ENCODE data around the gene TOM1L2. TPM values are rescaled to one million over a fixed set of nuclear protein-coding genes. Genes with fewer than 3 reads are reported as not detected.

TOM1L2 gene
- total RNA-seq, 1 donor from 2014 or later, result 4.3 TPM

GRCh38 chr17:18019838-18020154 lies 47.6 kb upstream of the TOM1L2 start:
- no peaks in the 10 kb centered on the region for H3K4me1 ChIP-seq
- H4K20me1 ChIP-seq (ENCODE audit: low read depth), result no peaks in the 10 kb centered on the region
- H3K4me3 ChIP-seq, result no peak overlapping the region
- Mint-ChIP-seq H3K27me3 (ENCODE audit: insufficient read depth, low read depth) (peaks cover 2% of the 10 kb centered on the region), H3K27ac (no peak overlapping the region), H3K4me3 (no peak overlapping the region), H3K4me1 (peaks cover 9% of the 10 kb centered on the region), H3K36me3 (peaks cover 4% of the 10 kb centered on the region), H3K9me3 (no peaks in the 10 kb centered on the region)
- H3K79me2 ChIP-seq (ENCODE audit: low read depth), result no peaks in the 10 kb centered on the region
- TF ChIP-seq EZH2phosphoT487 (IDR thresholded peaks at IDR 0.05), result no peak
- TF ChIP-seq, protein P1, sequence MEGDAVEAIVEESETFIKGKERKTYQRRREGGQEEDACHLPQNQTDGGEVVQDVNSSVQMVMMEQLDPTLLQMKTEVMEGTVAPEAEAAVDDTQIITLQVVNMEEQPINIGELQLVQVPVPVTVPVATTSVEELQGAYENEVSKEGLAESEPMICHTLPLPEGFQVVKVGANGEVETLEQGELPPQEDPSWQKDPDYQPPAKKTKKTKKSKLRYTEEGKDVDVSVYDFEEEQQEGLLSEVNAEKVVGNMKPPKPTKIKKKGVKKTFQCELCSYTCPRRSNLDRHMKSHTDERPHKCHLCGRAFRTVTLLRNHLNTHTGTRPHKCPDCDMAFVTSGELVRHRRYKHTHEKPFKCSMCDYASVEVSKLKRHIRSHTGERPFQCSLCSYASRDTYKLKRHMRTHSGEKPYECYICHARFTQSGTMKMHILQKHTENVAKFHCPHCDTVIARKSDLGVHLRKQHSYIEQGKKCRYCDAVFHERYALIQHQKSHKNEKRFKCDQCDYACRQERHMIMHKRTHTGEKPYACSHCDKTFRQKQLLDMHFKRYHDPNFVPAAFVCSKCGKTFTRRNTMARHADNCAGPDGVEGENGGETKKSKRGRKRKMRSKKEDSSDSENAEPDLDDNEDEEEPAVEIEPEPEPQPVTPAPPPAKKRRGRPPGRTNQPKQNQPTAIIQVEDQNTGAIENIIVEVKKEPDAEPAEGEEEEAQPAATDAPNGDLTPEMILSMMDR (IDR thresholded peaks at IDR 0.05), result no peak
- no peak for TF ChIP-seq EZH2 (IDR thresholded peaks at IDR 0.05)
- no peak overlapping the region for H3K27ac ChIP-seq
- no peaks in the 10 kb centered on the region for H3K36me3 ChIP-seq
- H3F3A ChIP-seq (ENCODE audit: low read depth), result no peaks in the 10 kb centered on the region
- no peak overlapping the region for H3K9ac ChIP-seq
- H2AFZ ChIP-seq (replicated peaks), result no peak overlapping the region
- no peaks in the 10 kb centered on the region for H3K9me3 ChIP-seq (ENCODE audit: low read depth)
- no peaks in the 10 kb centered on the region for H3K27me3 ChIP-seq
- DNase-seq (ENCODE audit: low spot score), result no peak
- H3K4me2 ChIP-seq, result no peak overlapping the region

- Histone ChIP-seq H3F3A (ENCODE audit: low read depth) (no peaks in the 10 kb centered on the region), H4K20me1 (ENCODE audit: low read depth) (no peaks in the 10 kb centered on the region), H3K27me3 (no peaks in the 10 kb centered on the region), H3K36me3 (no peaks in the 10 kb centered on the region), H2AFZ (replicated peaks) (no peak overlapping the region), H3K79me2 (ENCODE audit: low read depth) (no peaks in the 10 kb centered on the region), H3K4me3 (no peak overlapping the region), H3K27ac (no peak overlapping the region), H3K4me1 (no peaks in the 10 kb centered on the region), H3K4me2 (no peak overlapping the region), H3K9ac (no peak overlapping the region), H3K9me3 (ENCODE audit: low read depth) (no peaks in the 10 kb centered on the region)
- H3K27me3 Mint-ChIP-seq (ENCODE audit: insufficient read depth, low read depth), result peaks cover 2% of the 10 kb centered on the region
- H3K4me3 Mint-ChIP-seq, result no peak overlapping the region
- TF ChIP-seq, protein P1 (IDR thresholded peaks at IDR 0.05), result no peak
- H3K27ac Mint-ChIP-seq, result no peak overlapping the region
- no peak for DNase-seq (ENCODE audit: low spot score)
- peaks cover 4% of the 10 kb centered on the region for H3K36me3 Mint-ChIP-seq
- H3K4me1 Mint-ChIP-seq, result peaks cover 9% of the 10 kb centered on the region
- H3K9me3 Mint-ChIP-seq, result no peaks in the 10 kb centered on the region
These were observed 46.3 kb upstream of the TOM1L2 start for GRCh38 chr17:18018411-18018921.

DNA sequence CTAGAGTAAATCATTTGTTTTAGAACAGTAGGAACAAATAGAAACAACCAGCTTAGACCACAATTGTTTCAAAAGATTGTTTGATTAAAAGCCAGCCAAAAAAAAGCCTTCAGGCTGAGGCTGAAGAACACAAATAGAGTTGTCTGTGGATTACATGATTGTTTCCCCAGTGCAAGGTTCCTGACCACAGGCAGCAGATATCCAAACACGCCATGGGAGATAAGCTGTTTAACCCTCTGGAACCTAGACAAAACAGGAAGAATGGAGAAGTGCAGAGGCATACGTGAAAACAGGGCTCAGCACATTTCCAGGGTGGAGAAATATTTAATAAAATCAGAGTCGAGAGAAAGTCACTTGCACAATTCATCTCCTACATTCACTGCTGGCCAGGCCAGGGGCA lies 45.8 kb upstream of the TOM1L2 start:
- DNase-seq (ENCODE audit: low spot score), result no peak
- Histone ChIP-seq H4K20me1 (ENCODE audit: low read depth) (no peaks in the 10 kb centered on the region), H3K79me2 (ENCODE audit: low read depth) (no peaks in the 10 kb centered on the region), H3K27ac (no peak overlapping the region), H3K9me3 (ENCODE audit: low read depth) (no peaks in the 10 kb centered on the region), H3F3A (ENCODE audit: low read depth) (no peaks in the 10 kb centered on the region), H3K4me2 (no peak overlapping the region), H3K4me1 (no peaks in the 10 kb centered on the region), H3K27me3 (no peaks in the 10 kb centered on the region), H3K9ac (no peak overlapping the region), H3K36me3 (no peaks in the 10 kb centered on the region), H3K4me3 (no peak overlapping the region), H2AFZ (replicated peaks) (no peak overlapping the region)
- Mint-ChIP-seq H3K9me3 (no peaks in the 10 kb centered on the region), H3K4me1 (peaks cover 9% of the 10 kb centered on the region), H3K36me3 (peaks cover 4% of the 10 kb centered on the region), H3K4me3 (no peak overlapping the region), H3K27me3 (ENCODE audit: insufficient read depth, low read depth) (peaks cover 2% of the 10 kb centered on the region), H3K27ac (no peak overlapping the region)
- TF ChIP-seq, protein P1 (IDR thresholded peaks at IDR 0.05), result no peak
- TF ChIP-seq EZH2phosphoT487 (IDR thresholded peaks at IDR 0.05) (no peak), EZH2 (IDR thresholded peaks at IDR 0.05) (no peak)
